GM12801 (cell line): ENCODE data around the gene KLHL3.

Experiments
- TF ChIP-seq, protein P1 (sequence below): IDR thresholded peaks from one replicate; pipeline ENCODE4 v1.5.1; 2011; ENCODE audit warnings: control low read depth; ENCODE audit not compliant: insufficient read length; ENCODE audit errors: extremely low read depth

The KLHL3 gene

DNA sequence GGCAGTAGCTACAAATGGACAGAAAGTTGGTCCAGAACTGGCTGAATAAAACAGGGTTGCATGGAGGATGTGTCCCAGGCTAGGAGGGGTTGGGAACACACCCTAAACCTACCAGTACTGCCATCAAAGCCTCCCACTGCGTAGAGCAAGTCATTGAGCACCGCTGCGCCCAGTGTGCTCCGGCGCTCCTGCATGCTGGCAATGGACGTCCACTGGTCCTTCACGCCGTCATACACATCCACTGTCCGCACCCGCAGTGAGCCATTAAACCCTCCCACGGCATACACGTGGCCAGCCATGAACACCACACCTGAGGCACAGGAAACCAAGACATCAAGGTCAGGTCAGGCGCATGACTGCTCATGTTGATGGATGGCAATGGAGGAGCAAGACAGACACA lies 97.0 kb downstream of the KLHL3 start:
- TF ChIP-seq, protein P1, sequence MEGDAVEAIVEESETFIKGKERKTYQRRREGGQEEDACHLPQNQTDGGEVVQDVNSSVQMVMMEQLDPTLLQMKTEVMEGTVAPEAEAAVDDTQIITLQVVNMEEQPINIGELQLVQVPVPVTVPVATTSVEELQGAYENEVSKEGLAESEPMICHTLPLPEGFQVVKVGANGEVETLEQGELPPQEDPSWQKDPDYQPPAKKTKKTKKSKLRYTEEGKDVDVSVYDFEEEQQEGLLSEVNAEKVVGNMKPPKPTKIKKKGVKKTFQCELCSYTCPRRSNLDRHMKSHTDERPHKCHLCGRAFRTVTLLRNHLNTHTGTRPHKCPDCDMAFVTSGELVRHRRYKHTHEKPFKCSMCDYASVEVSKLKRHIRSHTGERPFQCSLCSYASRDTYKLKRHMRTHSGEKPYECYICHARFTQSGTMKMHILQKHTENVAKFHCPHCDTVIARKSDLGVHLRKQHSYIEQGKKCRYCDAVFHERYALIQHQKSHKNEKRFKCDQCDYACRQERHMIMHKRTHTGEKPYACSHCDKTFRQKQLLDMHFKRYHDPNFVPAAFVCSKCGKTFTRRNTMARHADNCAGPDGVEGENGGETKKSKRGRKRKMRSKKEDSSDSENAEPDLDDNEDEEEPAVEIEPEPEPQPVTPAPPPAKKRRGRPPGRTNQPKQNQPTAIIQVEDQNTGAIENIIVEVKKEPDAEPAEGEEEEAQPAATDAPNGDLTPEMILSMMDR, result no peak

DNA sequence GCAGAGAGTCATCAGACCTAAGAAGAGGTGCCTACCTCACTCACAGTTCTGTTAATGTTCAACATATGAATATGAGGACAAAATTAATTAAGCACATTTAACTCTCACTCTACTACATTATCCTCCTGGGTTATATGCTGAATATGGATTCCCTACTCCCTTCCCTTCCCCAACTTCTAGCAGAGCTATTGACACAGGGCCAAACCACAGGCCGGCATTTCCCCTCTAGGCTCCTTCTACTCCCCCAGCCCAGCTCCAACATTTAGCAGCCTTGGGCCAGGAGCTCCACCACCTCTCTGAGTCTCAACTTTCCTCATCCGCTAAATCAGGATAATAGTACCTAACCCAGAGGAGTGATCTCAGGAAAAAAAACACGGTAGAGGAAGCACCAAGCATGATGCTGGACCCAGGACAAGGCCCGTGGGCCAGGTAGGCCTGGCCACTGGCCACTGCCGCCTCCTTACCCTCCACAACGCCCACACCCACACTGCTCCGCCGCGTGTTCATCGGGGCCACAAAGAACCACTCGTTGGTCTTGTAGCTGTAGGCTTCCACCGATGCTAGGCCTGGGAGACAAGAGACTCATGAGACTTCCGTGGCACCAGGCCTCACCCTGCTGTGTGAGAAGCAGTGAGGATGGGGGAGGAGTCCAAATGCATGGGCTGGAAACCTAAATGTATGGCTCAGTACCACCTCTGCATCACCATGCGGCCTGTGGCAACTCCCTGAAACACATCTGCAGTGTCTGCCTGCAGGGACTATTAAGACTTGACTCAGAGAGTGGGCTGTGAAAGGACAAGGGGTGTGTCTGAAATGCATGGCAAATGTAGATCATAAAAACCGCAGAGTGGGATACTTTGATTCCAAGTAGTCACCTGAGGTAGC lies 98.8 kb downstream of the KLHL3 start:
- TF ChIP-seq, protein P1, result no peak

DNA sequence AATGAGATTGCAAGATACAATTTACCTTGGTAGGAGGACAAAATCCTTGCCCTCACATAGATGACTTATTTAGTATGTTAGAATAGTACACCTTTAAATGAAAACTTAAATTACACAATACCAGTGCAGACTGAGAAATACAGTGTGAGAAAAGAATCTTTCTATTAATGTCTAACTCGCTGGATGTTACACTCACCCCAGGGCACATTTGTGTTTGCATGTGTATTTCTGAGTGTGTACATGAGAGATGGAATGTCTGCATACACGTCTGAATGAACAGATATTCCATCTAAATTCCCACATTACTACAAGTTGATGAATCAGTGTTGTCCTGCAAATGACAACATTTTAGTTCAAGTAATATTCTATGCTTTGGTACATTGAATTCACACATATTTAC lies 99.8 kb downstream of the KLHL3 start:
- TF ChIP-seq, protein P1, result no peak

DNA sequence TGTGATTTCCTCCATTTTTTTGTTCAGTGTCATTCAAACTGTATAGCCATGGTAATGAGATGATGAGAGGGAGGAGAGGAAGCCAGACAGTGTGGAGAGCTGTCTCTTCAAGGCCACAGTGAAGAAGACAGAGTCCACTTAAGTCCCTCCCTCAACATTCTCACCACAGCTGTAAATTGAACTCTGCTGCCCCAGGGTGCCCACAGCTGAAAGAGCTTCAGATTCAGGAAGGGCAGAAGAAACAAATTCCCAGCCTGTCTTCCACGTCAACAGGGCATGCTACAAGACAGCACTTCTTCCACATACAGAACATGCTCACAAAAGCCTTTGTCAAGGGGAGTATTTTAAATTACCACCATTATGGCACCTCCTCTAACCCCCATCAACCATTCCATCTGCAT lies 100.4 kb downstream of the KLHL3 start:
- TF ChIP-seq, protein P1, result no peak

DNA sequence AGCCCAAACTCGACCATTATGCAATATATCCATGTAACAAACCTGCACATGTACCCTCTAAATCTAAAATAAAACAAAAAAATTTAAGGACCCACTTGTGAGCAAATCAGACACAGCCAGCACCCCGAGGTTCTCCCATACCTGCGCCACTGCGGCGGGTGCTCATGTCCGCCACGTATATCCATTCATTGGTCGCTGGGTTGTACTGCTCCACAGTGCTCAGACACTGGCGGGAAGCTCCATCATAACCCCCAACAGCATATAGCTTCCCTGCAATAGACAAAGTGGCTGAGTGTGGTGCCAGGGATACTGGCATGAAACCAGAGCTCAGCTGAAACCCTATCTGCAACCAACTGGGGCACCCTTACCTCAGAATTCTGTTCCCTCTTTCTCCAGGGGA lies 102.0 kb downstream of the KLHL3 start:
- TF ChIP-seq, protein P1, result no peak

DNA sequence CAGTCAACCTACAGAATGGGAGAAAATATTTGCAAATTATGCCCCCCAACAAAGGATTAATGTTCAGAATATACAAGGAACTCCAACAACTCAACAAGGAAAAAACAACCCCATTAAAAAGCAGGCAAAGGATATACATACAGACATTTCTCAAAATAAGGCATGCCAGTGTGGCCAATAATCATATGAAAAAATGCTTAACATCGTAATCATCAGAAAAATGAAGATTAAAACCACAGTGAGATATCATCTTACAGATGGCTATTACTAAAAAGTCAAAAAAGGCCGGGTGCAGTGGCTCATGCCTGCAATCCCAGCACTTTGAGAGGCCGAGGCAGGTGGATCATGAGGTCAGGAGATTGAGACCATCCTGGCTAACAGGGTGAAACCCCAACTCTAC lies 103.2 kb downstream of the KLHL3 start:
- TF ChIP-seq, protein P1, result no peak

DNA sequence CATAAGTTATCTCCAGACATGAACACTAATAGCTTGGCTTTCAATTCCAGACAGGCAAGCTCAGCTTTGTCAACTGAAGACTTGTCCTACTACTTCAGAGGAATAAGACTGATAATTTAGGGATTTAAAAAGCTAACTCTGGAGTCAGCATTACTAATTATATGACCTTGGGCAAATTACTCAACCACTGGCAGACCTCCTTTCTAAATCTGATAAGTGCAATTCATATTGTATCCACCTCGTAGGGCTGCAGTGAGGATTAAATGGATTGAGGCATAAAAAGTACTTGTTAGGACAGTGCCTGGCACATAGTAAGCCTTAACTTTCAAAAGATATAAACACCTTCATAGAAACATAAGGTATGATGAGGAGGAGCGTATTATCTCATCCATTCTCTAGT lies 104.4 kb downstream of the KLHL3 start:
- TF ChIP-seq, protein P1, result no peak
